TTC549 (cell line): ENCODE data around the gene IL24.
A peak's percentile ranks its signal among the peaks of the same experiment; 100 is the strongest.
"Not testable (repeated sequence)": the region's sequence is repeated elsewhere in the genome, so short reads cannot be mapped to it uniquely, and the experiment has no call there.

ENCODE experiments used
- FAIRE-seq: peaks from 2 replicates; lab custom pipeline; 2012; peaks lifted over from hg19 to GRCh38; lab: Jason Lieb, UNC

The IL24 gene

DNA sequence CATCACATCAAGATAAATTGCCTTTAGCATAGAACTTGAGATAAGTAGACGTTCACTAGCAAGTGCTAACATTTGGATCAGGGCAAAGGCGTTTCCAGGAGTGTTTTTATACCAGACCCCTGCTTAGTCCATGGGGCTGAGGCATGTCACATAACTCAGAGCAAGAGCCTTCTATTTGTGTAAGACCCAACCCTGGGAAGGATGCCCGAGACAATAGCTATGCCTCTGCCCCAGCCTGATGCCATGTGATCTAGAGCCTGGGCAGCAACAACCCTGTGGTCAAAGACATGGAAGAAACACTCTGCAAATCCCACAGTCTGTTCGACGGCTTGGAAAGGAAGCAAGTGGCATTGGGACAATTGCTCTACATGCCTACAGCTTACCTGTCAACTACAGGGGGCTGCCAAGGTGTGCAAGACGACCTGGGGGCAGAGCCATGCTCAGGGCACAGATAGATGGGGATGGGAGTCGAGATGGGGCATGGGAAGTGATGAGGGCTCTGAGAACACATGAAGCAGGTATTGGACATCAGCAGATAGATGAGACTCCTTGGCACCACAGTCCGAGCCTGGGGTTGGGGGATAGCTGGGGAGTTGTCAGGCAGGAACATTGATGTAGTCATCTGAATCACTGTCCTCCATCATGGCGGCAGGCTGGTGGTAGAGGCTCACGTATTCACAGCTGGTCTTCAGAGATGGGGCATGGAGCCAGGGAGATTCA lies 7.3 kb downstream of the IL24 start:
- no peak for FAIRE-seq

DNA sequence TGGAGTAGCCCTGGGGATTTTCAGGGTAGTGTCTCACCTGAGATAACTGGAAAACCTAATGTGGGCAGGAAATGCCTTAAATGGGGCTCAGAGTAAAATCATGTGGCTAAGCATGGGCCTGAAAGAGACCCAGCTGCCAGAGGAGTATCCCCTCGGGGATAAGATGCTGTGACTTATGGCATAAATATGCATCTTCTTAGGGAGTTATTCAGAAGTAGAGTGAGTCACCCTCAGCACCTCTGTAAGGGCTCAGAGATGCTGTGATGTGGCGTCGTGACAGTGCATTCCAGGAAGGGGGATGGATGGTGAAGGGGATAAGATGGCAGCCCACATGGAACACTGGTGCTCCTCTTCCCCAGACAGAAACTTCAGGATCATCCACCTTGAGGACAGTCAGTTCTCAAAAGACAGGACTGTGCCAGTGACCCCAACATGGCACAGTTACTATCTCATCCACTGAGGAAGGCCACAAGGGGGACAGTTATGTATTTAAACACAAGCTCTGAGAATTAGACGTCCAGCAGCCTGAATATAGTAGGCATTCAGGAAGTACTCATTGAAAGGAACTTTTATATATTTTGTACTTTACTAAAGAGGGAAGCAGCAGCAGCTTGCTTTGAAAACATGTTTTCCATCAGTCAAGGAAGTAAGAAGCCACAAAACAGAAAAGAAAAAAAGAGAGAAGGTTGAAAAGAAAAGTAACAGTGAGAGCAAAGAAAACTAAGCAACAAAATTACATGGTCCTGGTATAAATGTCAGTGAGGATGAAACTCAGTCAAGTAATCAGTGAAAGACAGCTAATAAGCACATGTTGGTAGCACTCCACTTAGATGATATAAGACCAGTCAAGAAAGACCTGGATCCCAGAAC lies 8.3 kb downstream of the IL24 start:
- no peak for FAIRE-seq

DNA sequence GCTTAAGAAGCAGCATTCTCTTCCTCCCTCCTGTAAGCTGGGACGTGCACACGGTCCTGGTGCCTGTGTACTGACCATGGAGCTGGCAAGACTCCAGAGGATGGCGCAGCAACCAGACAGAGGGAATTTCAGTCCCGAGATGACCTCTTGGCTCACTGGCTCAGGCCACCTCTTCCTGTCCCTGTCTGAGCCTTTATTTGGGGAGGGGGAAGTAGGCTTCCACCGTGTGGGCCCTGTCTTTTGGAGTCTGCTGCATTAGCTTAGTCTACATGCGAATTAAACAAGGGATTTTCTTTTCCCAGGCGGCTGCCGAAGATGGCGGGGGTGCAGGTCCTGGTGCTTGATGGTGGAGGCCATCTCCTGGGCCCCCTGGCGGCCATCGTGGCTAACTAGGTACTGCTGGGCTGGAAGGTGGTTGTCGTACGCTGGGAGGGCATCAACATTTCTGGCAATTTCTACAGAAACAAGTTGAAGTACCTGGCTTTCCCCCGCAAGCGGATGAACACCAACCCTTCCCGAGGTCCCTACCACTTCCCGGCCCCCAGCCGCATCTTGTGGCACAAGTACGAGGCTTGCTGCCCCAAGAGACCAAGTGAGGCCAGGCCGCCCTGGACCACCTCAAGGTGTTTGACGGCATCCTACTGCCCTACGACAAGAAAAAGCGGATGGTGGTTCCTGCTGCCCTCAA lies 10.2 kb downstream of the IL24 start:
- FAIRE-seq = no peak

DNA sequence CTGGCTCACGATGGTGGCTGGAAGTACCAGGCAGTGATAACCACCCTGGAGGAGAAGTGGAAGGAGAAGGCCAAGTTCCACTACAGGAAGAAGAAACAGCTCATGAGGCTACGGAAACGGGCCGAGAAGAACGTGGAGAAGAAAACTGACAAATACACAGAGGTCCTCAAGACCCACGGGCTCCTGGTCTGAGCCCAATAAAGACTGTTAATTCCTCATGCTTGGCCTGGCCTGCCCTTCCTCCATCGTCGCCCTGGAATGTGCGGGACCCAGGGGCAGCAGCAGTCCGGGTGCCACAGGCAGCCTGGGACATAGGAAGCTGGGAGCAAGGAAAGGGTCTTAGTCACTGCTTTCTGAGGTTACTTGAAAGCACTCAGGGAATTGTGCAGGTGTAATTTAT lies 10.8 kb downstream of the IL24 start:
- FAIRE-seq = no peak

DNA sequence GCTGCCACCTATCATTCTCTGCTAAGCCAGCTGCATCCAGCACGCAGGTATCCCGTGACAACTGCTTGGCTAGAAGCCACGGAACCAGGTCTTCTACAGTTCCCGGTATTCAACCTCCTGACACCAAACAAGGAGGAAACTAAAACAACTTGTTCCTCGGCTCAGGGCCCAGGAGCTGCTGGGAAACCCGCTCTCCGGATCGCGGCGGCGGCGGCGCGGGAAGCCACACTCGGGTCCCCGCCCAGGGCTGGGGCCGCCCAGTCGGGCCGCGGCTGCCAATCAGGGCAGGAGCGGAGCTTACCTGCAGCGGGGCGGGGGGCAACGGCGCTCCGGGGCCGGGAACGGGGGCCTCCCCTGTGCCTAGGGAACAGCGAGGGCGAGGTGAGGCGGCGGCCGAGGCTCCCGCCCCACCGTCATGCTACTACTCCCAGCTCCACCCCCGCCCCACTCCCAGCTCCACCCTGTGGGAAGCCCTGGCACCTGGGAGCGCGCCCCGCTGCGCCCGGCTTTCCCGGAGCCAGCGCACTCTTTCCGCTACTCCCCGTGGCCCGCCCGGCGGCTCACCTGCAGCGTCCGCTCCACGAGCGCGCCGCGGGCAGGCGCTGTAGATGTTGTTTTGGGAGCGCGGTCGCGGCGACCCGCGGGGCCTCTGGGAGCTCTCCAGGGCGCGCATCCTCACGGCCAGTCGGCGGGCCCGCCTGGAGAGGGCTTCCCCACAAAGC lies 12.1 kb downstream of the IL24 start:
- FAIRE-seq = no peak

DNA sequence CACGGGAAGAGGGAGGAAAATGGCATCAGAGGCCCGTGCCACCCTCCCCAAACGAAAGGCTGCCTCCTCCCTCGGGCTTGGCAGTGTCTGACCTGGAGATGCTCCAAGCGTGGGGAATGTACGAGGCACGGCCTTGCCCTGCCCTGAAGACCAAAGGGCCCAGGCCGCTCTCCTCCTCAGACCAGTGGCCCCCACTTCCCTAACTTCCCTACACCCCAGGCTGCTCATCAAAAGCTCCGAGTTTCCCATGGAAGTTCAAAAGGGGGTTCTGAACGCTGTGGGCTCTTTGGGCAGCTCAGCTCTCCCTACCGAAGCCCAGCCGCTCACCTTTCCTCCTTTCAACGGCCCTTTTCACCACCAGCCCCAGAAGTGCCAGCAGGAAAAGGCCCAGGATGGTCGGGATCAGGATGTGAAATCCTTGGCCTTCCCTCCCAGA lies 12.7 kb downstream of the IL24 start:
- FAIRE-seq = no peak

DNA sequence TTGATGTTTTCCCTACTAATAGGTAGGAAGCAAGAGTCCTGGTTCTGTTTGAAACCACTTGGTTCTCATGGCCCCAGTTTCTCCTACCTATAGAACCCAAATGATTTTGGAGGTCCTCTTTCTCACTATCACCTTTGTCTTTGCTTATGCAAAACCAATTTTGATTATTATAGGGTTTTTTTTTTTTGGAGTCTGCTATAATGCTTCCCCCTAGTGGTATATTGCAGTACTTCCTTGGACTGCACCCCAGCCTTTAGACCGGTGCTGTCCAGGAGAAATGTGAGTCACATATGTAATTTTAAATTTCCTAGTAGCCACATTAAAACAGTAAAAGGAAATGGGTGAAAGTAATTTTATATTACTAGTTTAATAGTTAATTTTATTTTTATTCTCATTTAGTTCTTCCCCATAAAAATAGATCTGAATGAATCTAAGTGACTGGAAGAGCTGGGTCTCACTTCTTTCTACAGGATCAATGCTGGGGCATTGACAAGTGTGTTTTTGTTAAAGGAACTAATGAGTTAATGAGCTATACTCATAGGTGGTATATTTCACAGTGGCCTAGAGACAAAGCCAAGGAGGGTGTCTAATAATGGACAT lies 13.9 kb downstream of the IL24 start:
- FAIRE-seq = peak; percentile 84

DNA sequence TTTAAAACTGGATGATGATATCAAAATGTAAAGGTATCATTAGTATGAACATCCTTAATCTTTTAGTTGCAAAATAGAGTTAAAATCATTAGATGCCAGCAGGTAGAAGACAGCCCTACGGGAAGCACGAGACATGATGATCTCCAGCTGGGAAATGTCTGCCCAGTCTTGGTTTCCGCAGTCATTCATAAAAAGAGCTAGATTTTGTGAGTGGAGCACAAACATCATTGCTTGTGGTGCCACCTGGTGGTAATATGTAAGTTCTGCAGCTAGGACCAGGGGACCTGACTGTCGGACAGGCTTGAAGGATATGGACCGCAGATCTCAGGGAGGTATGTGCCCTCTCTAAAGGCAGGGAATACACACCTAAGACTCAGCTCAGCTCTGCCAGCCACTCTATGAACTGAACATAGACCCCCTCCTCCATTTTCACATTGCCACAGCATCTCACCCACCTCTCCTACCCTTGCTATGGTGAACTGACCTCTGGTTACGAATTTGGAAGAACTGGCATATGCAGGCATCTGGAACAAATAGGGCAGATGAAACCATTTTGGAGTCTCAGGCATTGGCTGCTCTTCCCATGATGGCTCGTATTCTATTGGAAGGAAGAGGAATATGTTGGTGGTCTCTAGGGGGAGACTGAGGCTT lies 15.3 kb downstream of the IL24 start:
- FAIRE-seq = peak; percentile 50

DNA sequence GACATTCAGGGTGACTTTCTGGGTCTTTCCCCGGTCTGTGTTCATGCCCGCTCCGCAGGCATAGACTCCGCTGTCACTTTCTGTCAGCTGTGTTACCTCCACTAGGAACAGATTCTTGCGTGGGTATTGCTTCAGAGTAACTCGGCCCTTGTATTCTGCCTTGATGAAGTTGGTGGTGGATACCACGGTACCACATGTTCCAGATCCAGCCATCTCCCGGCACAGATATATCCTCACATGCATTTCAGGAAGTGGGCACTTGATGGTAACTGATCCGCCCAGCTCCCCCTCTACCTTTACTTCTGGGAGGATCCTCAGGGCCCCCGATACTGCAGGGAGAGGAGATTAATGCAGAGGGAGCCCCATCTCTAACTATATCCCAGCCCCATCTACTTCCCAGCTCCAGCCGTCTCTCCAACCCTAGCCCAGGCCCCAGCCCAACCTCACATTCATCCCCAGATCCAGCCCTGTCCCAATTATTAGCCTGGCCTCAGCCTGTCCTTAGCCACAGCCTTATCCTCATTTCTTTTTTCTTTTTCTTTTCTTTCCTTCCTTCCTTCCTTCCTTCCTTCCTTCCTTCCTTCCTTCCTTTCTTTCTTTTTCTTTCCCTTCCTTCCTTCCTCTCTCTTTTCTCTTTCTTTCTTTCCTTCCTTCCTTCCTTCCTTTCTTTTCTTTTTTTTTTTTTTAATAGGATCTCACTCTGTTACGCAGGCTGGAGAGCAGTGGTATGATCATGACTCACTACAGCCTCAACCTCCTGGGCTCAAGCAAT lies 16.7 kb downstream of the IL24 start:
- FAIRE-seq = no peak

DNA sequence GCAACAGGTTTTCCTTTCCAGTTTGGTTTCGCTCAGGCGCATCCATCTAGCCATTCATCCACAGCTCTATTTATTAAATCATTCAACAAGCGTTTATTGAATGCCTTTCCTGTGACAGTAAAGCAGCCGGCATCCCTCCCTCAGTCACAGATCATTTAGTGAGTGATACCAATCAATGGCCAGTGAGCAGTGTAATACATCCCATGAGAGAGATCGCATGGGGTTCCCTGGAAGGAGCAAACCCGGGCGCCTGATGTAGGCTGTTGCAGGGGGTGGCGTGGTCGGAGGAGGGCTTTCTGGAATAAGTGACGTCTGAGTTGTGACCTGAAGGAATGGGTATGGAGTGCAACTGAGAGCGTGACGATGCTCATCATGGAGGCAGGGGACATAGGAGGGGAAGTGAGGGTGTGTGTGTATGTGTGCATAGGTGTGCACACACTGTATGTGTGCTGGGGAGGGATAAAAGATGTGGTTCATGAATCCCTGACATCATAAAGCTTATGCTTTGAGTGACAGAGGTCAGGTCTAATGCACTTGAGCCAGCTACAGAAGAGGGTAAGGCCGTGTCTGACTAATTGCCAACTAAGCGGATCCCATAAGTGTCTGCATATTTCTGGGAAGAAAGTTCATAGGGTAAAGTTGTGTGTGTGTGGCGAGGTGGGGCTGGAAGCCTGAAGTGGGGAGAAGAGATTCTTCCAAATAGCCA lies 17.9 kb downstream of the IL24 start:
- no peak for FAIRE-seq

DNA sequence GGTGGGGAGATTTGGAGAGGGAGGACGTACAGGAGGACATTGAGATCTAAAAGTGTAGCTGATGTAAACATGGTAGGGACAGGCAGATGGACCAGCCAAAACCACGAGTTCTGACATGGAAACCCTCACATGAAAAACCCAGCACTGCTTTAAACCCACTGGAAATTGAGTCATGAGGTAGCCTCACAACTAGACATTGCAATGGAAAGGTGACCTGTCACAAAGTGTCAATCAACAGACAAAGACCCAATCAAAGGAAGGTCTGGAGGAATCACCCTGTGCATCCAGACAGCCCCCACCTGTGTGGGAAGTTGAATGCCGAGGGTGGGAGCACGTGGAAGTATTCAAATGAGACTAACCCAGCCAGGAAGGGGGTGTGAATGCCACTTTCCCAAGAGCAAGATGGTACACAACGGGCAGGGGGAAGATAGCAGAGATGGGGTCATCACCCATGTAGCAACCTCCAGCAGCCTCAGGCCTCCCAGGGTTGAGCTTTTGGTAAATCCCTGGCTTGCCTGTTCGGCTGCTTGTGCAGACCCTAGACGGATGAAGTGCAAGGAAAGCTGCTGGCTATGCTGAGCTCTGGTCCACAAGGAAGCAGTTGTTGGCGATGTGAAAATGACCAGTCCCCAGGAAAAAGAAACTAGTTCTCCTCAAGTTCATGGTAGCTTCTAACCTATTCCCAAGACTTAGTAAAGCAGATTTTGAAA lies 18.9 kb downstream of the IL24 start:
- FAIRE-seq = no peak

DNA sequence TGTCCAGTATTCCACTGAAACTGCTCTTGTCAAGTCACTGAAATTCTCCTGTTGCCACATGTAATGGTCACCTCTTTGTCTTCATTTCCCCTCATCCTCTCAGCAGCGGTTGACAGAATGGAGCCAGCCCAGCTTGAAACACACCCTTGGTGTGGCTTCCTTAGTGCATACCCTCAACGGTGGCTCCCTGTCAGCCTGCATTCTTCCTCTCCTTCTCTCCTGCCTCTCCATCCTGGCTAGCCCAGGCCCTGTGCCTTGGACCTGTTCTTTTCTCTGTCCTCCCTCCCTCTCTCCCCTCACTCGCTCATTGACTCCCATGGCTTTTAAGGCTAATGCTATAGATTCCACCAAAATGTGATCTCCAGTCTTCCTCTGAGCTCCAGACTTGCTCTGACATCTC lies 20.8 kb downstream of the IL24 start:
- FAIRE-seq = no peak

DNA sequence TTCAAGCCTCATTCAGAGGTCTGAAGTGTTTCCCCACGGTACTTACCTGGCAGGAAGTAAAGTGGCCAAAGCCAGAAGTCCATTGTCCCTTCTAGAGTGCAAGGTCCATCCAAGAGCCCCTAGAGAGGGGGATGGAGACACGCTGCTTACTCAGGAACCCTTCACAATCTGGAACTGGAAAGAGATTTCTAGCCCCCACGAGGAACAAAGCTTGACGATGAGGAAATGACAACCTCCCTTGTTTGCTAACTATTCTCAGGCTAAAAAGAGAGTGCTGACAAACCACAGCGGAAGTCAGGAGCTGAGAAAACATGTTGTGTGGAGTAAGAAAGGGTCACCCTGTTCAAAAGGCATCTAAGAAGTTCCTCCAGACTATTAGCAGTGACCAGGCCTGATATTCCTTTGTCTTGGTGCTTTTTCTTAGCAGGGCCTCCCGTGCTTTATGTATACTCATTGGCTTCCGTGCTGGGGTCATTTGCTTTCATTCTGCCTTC lies 24.6 kb downstream of the IL24 start, which contains the start of gene FCMR:
TSS of gene FCMR (minus strand) at position 170 of the 494 bp plus-strand sequence. CDS start at position 83, 87 bp downstream.
- no peak for FAIRE-seq

DNA sequence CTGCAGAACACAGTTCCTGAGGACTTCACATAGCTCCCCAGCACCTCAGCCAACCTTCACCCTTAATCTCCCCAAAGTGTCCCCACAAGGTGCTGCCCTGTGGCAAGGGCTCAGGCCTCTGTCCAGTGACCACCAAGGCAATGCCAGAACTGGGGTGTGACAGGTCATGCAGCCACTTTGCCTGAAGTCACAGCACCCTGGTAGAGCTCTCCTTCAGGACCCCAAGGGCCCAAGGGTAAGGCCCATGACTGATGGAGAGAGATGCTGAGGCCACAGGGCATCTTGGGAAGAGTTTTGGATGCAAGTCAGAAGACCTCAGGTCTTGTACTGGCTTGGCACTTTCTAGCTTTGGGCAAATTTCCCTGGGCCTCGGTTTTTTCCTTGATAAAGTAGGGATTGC lies 25.3 kb downstream of the IL24 start:
- FAIRE-seq = no peak

DNA sequence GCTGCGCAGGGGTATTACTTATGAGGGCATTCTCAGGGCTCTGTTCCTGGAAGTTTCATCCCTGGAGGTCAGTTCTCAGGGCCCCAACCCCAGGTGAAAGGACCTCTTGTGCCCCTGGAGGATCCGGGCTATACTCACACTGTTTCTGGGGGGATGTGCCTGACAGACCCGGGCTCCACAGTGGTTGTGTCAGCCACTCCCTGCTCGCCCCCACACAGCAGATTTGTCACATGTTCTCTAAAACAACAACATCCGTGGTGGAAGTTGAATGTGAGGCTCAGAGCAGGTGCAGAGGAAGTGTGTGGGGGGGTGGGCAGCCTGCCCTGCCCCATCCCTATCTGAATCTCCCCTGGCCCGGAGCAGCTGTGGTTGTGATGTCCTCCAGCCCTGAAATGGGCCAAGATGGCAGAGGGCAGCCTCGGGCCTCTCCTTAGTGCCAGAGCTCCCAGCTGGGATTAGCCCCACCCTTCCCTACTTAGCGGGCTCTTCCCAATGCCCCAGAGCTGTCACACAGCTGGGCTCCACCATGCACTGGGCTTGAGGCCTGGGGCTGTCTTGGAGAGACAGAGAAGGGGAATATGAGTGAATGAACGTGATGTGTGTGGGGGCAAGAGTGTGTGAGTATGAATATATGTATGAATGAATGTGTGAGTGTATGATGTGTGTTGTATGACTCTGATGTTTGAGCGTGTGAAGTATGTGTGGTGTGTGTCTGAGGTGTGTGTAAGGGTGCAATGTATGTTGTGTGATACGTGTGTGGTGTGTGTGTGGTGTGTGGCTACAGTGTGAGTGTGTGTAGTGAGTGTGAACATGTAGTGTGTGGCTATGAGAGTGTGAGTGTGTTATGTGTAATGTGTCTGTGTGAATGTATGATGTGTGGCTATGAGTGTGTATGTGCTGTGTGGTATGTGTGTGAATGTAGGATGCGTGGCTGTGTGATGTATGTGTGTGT lies 26.0 kb downstream of the IL24 start:
- no peak for FAIRE-seq

DNA sequence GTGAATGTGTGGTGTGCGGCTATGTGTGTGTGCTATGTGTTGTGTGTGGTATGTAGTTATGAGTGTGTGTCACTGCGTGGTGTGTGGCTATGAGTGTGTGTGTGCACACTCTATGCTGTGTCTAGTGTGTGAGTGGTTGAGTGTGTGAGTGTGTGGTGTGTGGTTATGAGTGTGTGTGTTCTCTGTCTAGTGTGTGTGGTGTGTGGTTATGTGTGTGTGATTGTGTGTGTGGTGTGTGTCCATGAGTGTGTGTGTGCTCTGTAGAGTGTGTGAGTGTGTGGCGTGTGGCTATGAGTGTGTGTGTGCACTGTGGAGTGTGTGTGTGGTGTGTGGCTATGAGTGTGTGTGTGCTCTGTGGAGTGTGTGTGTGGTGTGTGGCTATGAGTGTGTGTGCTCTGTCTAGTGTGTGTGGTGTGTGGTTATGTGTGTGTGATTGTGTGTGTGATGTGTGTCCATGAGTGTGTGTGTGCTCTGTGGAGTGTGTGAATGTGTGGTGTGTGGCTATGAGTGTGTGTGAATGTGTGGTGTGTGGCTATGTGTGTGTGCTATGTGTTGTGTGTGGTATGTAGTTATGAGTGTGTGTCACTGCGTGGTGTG lies 26.8 kb downstream of the IL24 start:
- FAIRE-seq = not testable (repeated sequence)

DNA sequence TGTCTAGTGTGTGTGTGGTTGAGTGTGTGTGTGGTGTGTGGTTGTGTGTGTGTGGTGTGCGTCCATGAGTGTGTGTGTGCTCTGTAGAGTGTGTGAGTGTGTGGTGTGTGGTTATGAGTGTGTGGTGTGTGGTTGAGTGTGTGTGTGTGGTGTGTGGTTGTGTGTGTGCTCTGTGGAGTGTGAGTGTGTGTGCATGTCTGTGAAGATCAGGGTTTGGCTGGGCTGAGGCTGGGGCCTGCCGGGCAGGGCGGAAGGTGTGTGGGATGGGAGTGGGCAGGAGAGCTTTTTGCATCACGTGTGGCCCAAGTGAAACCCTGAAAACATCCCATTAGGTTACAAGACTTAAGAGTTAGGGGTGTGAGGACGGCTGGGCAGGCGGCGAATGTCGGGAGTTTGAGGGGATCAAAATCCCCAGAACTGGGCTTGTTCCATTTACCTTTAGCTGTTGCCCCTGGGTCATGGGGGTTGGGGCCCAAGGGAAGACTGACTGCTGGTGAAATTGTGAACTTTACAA lies 27.4 kb downstream of the IL24 start:
- no peak for FAIRE-seq
